ENCODE measurements around the gene ULBP2.
"Not testable (repeated sequence)": the region's sequence is repeated elsewhere in the genome, so short reads cannot be mapped to it uniquely, and the experiment has no call there.

ULBP2 gene

DNA sequence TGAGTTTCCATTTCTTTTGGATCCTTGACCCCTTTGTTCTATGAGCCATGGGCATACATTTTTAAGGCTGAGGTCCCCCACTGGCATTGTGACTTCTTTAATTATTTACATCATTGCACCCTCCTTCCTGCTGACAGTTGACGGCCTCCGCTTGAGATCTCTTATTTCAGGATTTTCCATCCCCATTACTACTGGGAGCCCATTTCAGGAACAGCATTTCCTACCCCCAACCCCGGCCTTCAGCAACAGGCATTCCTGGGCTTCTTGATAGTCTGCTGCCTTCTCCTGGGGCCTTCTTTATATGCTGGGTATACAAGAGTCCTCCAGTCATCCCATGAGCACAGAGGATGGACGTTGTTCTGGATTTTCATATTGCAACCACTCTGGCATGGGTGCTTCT is 25.8 kb downstream of the ULBP2 start:
- no peak for TF ChIP-seq POLR2AphosphoS5 (IDR thresholded peaks at IDR 0.05; ENCODE audit: low read depth, low read length)
- TF ChIP-seq POU2F2 (IDR thresholded peaks at IDR 0.05; ENCODE audit: low read depth, low read length), result no peak
- no peak for TF ChIP-seq TAF1 (IDR thresholded peaks at IDR 0.05; ENCODE audit: low read depth, low read length)
- no peak for TF ChIP-seq SPI1 (IDR thresholded peaks at IDR 0.05; ENCODE audit: low read depth, low read length)
- TF ChIP-seq PAX5 (IDR thresholded peaks at IDR 0.05; ENCODE audit: insufficient read depth, low read length, severe bottlenecking), result no peak
- no peak for TF ChIP-seq POLR2A (IDR thresholded peaks at IDR 0.05; ENCODE audit: low read depth, low read length)
- DNase-seq (ENCODE audit: insufficient read length, low spot score) (no peak), FAIRE-seq (no peak)

DNA sequence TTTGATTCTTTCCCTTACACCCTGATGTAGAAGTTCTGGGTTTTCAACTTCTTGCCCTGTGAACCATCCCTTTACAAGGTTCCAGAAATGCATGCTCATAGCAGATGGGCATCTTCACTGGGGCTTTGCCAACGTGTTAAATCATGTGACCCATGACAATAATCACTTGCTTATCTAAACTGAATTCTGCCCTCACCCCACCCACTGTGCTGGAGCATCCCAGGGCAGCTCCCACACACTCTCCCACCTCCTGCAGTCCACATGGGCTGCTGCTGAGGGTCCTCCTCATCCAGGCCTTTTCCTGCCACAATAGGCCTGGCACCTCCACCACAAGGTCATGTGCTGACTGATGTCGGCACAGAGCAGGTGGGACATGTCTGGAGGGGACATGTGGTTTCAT is 26.2 kb downstream of the ULBP2 start:
- not testable (repeated sequence) for DNase-seq (ENCODE audit: insufficient read length, low spot score); FAIRE-seq

DNA sequence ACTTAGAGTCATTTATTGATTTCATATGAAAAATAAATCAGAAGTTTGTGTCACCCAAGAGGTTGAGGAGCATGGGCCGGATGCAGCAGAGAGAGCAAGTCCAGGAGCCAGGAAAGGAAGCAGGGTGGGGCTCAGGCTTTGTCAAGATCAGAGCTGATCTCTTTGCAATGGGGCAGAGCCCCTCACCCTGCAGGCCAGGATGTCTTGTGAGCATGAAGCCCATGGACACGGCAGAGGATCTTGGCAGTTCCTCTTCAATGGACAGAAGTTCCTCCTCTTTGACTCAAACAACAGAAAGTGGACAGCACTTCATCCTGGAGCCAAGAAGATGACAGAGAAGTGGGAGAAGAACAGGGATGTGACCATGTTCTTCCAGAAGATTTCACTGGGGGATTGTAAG is 27.1 kb downstream of the ULBP2 start:
- DNase-seq (ENCODE audit: insufficient read length, low spot score); FAIRE-seq: not testable (repeated sequence)

DNA sequence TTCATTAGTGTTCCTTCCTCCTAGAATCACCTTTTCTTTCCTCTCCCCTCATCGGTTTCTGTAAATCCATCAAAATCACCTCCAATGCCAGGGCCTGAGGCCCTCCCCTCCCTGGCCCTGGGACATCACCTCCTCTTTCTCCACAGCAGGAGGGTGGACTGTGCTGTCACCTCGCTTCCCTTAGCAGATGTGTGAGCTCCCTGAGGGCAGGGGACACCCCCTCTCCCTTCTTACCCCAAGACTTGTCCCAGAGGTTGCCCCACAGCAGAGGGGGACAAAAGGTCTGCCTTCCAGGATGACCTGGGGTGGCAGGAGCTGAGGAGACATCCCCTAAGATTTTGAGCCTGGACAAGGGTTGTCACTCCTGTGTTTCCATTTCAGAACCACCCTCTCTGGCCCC is 27.8 kb downstream of the ULBP2 start:
- no peak for DNase-seq (ENCODE audit: insufficient read length, low spot score)
- no peak for TF ChIP-seq PAX5 (IDR thresholded peaks at IDR 0.05; ENCODE audit: insufficient read depth, low read length, severe bottlenecking)
- TF ChIP-seq POLR2A (IDR thresholded peaks at IDR 0.05; ENCODE audit: low read depth, low read length), result no peak
- no peak for TF ChIP-seq SPI1 (IDR thresholded peaks at IDR 0.05; ENCODE audit: low read depth, low read length)

DNA sequence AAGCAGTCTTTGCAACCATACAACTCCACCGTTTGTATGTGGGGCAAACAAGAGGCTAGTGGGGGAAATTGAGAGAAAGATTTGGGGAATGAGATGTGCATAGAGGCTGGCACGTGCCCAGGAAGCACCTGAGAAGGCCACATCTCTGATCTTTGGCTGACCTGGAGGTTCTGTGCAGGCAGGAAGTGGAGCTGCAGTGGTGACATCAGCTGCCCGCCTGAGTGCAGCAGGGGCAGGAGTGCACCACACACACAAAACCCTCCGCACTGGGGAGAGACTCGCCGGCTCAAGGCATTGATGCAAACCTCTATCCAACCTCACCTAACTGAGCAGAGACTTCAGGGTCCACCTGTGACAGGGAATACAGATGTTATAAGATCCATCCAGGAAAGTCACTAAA is 32.6 kb downstream of the ULBP2 start:
- FAIRE-seq, result peak; percentile 20
- not testable (repeated sequence) for DNase-seq (ENCODE audit: insufficient read length, low spot score)

More for the DNA sequence above, 27.8 kb downstream of the ULBP2 start:
- no peak for FAIRE-seq

DNA sequence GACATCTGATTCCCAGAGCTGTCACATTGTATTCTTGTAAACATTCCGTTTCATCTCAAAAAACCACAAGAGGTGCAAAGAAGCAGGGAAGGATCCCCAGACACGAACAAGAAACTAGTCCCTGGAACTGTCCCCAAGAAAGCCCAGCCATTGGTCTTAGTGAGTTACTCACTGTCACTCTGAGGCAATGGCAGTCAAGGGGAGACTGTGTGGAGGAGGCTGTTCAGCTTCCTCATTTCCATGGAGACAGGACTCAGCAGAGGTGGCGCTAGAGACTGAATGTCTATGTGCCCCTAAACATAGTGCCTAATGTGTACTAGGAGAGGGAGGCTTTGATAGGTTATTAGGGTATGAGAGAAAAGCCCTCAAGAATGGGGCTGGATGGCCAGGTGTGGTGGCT is 33.0 kb downstream of the ULBP2 start:
- TF ChIP-seq POU2F2 (IDR thresholded peaks at IDR 0.05; ENCODE audit: low read depth, low read length) (no peak), TAF1 (IDR thresholded peaks at IDR 0.05; ENCODE audit: low read depth, low read length) (no peak), POLR2AphosphoS5 (IDR thresholded peaks at IDR 0.05; ENCODE audit: low read depth, low read length) (no peak), SPI1 (IDR thresholded peaks at IDR 0.05; ENCODE audit: low read depth, low read length) (no peak), POLR2A (IDR thresholded peaks at IDR 0.05; ENCODE audit: low read depth, low read length) (no peak), PAX5 (IDR thresholded peaks at IDR 0.05; ENCODE audit: insufficient read depth, low read length, severe bottlenecking) (no peak)
- DNase-seq (ENCODE audit: insufficient read length, low spot score) (no peak), FAIRE-seq (no peak)

DNA sequence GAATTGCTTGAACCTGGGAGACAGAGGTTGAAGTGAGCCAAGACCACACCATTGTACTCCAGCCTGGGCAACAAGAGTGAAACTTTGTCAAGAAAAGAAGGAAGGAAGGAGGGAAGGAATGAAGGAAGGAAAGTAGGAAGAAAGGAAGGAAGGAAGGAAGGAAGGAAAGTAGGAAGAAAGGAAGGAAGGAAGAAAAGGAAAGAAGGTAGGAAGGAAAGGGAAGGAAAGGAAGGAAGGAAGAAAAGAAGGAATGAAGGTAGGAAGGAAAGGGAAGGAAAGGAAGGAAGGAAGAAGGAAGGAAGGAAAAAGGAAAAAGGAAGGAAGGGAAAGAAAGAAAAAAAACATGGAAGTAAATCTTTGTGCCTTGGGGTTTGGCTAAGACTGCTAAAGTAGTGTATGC is 33.6 kb downstream of the ULBP2 start:
- DNase-seq (ENCODE audit: insufficient read length, low spot score), result no peak
- no peak for FAIRE-seq
- no peak for TF ChIP-seq PAX5 (IDR thresholded peaks at IDR 0.05; ENCODE audit: insufficient read depth, low read length, severe bottlenecking)
- no peak for TF ChIP-seq TAF1 (IDR thresholded peaks at IDR 0.05; ENCODE audit: low read depth, low read length)

DNA sequence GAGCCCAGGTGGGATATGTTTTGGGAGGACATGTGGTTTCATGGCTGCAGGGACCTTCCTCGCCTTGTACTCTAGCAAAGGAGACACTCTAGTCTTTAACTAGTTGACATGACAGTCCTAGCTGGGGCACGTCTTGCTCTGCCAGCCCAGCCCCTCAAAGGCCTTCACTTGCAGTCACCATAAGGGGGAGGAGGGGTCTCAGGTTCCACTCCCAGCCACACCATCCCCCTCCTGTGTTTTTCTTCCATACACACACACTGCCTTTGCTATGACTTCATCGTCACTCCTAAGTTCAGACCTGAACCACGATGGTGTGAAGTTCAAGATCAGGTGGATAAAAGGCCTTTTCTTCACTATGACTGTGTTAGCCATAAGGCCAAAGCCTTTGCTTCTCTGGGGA is 35.4 kb downstream of the ULBP2 start:
- FAIRE-seq (no peak), DNase-seq (ENCODE audit: insufficient read length, low spot score) (no peak)
- TF ChIP-seq TAF1 (IDR thresholded peaks at IDR 0.05; ENCODE audit: low read depth, low read length) (no peak), SPI1 (IDR thresholded peaks at IDR 0.05; ENCODE audit: low read depth, low read length) (no peak), POLR2AphosphoS5 (IDR thresholded peaks at IDR 0.05; ENCODE audit: low read depth, low read length) (no peak), POU2F2 (IDR thresholded peaks at IDR 0.05; ENCODE audit: low read depth, low read length) (no peak), PAX5 (IDR thresholded peaks at IDR 0.05; ENCODE audit: insufficient read depth, low read length, severe bottlenecking) (no peak), POLR2A (IDR thresholded peaks at IDR 0.05; ENCODE audit: low read depth, low read length) (no peak)

DNA sequence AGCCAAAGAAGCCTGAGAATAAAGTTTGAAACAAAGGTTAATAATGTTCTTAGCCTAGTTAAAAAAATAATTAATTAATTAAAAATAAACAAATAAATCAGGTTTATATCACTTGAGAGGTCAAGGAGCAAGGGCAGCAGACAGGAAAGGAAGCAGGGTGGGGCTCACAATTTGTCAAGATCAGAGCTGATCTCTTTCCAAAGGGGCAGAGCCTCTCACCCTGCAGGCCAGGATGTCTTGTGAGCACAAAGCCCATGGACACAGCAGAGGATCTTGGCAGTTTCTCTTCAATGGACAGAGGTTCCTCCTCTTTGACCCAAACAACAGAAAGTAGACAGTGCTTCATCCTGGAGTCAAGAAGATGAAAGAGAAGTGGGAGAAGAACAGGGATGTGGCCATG is 36.8 kb downstream of the ULBP2 start:
- TF ChIP-seq POLR2A (IDR thresholded peaks at IDR 0.05; ENCODE audit: low read depth, low read length), result no peak
- no peak for TF ChIP-seq SPI1 (IDR thresholded peaks at IDR 0.05; ENCODE audit: low read depth, low read length)
- TF ChIP-seq PAX5 (IDR thresholded peaks at IDR 0.05; ENCODE audit: insufficient read depth, low read length, severe bottlenecking), result no peak
- no peak for TF ChIP-seq TAF1 (IDR thresholded peaks at IDR 0.05; ENCODE audit: low read depth, low read length)
- TF ChIP-seq POU2F2 (IDR thresholded peaks at IDR 0.05; ENCODE audit: low read depth, low read length), result no peak
- TF ChIP-seq POLR2AphosphoS5 (IDR thresholded peaks at IDR 0.05; ENCODE audit: low read depth, low read length), result no peak
- FAIRE-seq (no peak), DNase-seq (ENCODE audit: insufficient read length, low spot score) (no peak)

DNA sequence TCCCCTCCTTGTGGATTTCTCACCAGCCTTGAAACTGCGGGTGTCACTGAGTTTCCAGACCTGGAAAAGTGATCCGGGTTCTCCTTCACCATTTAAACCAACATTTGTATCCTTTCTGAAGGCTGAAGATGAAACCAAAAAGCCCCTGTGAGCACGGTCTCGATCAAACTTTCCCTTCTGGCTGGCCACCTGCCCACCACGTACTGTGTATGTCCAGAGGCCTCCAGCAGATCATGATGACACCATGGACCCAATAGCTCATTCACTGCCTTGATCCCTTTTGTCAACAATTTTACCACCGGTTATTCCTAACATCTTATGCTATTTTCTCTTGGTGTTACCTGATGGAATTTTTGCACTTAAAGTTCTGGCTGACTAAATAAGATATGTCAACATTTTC is 37.5 kb downstream of the ULBP2 start:
- no peak for FAIRE-seq
- no peak for DNase-seq (ENCODE audit: insufficient read length, low spot score)
- TF ChIP-seq PAX5 (IDR thresholded peaks at IDR 0.05; ENCODE audit: insufficient read depth, low read length, severe bottlenecking) (no peak), TAF1 (IDR thresholded peaks at IDR 0.05; ENCODE audit: low read depth, low read length) (no peak), POU2F2 (IDR thresholded peaks at IDR 0.05; ENCODE audit: low read depth, low read length) (no peak), SPI1 (IDR thresholded peaks at IDR 0.05; ENCODE audit: low read depth, low read length) (no peak), POLR2A (IDR thresholded peaks at IDR 0.05; ENCODE audit: low read depth, low read length) (no peak), POLR2AphosphoS5 (IDR thresholded peaks at IDR 0.05; ENCODE audit: low read depth, low read length) (no peak)

DNA sequence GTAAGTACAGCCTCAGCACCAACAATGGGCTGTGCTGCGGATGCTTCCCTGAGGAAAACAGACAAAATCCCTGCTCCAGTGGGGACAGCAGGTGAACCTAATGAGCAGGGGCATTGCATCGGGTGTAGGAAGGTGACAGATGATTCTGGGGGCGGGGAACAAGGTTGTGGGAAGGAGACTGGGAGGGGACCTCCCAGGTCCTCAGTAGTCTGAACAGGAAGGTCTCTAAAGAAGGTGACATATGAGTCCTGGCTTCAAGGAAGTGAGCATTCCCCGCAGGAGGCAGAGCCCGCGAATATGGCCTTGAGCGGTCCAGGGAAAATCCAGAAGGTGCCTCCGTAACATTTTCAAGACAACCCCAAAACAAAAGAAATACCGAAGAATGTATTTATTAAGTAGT is 41.3 kb downstream of the ULBP2 start:
- TF ChIP-seq POLR2AphosphoS5 (IDR thresholded peaks at IDR 0.05; ENCODE audit: low read depth, low read length) (no peak), POU2F2 (IDR thresholded peaks at IDR 0.05; ENCODE audit: low read depth, low read length) (no peak)
- FAIRE-seq (no peak), DNase-seq (ENCODE audit: insufficient read length, low spot score) (no peak)

DNA sequence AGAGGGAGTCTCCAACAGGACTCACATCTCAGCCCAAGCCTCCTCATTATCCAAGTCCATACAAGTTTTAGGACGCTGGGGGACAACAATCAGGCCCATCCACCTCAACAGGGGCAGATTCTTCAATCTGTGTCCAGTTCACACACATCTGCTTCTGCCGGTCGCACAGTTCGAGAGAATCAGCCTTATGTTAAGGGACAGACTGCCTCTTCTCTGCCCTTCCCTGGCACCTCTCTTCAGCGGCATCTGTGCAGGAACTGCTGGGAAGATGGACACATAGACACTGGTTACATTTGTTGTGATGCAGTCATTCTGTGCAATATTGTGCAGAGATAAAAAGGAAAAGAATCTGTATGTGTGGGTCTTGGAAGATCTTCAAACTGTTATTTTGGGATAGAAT is 43.0 kb downstream of the ULBP2 start:
- FAIRE-seq (no peak), DNase-seq (ENCODE audit: insufficient read length, low spot score) (no peak)
- no peak for TF ChIP-seq POLR2A (IDR thresholded peaks at IDR 0.05; ENCODE audit: low read depth, low read length)
- TF ChIP-seq PAX5 (IDR thresholded peaks at IDR 0.05; ENCODE audit: insufficient read depth, low read length, severe bottlenecking), result no peak
- TF ChIP-seq POU2F2 (IDR thresholded peaks at IDR 0.05; ENCODE audit: low read depth, low read length), result no peak
- TF ChIP-seq TAF1 (IDR thresholded peaks at IDR 0.05; ENCODE audit: low read depth, low read length), result no peak
- no peak for TF ChIP-seq POLR2AphosphoS5 (IDR thresholded peaks at IDR 0.05; ENCODE audit: low read depth, low read length)
- TF ChIP-seq SPI1 (IDR thresholded peaks at IDR 0.05; ENCODE audit: low read depth, low read length), result no peak
